ENCODE data around the gene FATE1.

Gene FATE1

DNA sequence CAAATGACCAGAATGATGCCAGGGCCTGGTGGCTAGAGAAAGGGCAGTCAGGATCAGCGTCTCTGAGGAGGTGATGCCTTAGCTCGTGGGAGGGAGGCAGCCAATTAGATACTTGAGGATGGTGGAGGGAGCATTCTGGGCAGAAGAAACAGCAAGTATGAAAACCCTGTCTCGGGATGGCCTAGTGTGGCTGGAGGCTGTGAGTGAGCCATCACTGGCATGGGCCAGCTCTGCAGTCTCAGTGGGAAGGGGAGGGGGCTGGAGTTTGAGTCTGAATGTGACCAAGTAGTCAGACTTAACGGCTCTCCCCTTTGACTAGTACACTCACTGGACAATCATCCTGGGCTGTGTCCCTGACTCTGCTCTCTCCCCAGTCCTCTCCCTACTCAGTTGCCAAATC, 25.8 kb downstream of the FATE1 start:
- no peak for DNase-seq (ENCODE audit: extremely low read depth in 1 of 2, low read depth in 1 of 2)

DNA sequence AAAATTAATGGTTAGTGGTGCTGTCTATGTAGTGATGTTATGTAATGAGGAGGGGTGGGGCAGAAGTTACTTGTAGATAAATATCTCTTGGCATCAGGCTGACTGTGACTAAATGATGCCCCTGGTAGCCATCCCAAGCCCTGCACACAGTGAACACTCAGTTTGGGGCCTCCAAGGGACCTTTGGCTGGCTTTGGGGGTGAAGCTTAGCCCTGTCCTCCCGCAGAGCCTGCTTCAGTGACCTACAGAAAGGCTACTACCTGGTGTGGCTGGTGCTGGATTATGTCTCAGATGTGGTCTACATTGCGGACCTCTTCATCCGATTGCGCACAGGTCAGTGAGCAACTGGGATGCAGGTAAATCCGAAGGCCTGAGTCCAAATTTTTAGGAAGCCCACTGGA, 26.5 kb downstream of the FATE1 start:
- DNase-seq (ENCODE audit: extremely low read depth in 1 of 2, low read depth in 1 of 2) = no peak

DNA sequence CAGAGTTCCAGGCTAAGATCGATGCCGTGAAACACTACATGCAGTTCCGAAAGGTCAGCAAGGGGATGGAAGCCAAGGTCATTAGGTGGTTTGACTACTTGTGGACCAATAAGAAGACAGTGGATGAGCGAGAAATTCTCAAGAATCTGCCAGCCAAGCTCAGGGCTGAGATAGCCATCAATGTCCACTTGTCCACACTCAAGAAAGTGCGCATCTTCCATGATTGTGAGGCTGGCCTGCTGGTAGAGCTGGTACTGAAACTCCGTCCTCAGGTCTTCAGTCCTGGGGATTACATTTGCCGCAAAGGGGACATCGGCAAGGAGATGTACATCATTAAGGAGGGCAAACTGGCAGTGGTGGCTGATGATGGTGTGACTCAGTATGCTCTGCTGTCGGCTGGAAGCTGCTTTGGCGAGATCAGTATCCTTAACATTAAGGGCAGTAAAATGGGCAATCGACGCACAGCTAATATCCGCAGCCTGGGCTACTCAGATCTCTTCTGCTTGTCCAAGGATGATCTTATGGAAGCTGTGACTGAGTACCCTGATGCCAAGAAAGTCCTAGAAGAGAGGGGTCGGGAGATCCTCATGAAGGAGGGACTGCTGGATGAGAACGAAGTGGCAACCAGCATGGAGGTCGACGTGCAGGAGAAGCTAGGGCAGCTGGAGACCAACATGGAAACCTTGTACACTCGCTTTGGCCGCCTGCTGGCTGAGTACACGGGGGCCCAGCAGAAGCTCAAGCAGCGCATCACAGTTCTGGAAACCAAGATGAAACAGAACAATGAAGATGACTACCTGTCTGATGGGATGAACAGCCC, 28.0 kb downstream of the FATE1 start:
- DNase-seq (ENCODE audit: extremely low read depth in 1 of 2, low read depth in 1 of 2) = no peak

DNA sequence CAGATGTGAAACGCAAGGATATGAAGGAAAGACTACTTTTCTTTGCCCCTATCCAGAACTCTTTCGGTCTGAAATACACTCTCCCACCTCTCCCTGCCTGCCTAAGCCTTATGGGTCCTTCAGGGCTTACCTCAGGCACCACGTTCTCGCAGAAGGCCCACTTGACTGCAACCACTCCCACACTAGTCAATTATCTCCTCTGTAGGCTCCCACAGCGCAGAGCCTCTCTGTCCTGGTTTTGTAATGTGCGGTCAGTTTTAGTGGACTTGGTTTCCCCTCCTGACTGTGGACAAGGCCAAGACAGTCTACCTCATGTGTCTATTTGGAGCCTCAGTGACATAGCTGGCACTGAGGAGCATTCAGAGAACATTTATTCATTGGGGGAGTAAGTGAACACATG, 29.8 kb downstream of the FATE1 start:
- DNase-seq (ENCODE audit: extremely low read depth in 1 of 2, low read depth in 1 of 2) = no peak

- no peak for DNase-seq (ENCODE audit: extremely low read depth in 1 of 2, low read depth in 1 of 2)
Observed at GRCh38 chrX:151746502-151746901, 30.7 kb downstream of the FATE1 start.

- no peak for DNase-seq (ENCODE audit: extremely low read depth in 1 of 2, low read depth in 1 of 2)
Observed at GRCh38 chrX:151750511-151750910, 34.7 kb downstream of the FATE1 start.

DNA sequence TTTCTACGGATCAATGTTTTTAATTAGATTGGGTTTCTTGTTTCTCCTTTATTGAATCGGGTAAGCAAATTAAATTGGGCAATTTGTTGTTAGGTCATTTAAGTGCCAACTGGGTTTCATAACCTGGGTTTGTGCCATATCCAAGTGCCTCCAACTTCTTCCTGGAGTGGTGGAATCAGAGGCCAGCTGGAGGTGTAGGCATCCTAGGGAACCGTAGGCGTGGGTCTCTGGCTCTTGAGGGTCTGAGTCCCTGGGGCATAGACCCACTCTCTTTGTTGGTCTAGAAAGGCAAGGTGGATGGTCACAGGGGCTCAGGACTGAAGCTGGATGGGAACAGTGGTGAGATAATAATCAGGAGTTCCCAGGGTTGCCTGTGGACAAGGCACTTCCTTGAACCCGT, 37.0 kb downstream of the FATE1 start:
- no peak for DNase-seq (ENCODE audit: extremely low read depth in 1 of 2, low read depth in 1 of 2)

DNA sequence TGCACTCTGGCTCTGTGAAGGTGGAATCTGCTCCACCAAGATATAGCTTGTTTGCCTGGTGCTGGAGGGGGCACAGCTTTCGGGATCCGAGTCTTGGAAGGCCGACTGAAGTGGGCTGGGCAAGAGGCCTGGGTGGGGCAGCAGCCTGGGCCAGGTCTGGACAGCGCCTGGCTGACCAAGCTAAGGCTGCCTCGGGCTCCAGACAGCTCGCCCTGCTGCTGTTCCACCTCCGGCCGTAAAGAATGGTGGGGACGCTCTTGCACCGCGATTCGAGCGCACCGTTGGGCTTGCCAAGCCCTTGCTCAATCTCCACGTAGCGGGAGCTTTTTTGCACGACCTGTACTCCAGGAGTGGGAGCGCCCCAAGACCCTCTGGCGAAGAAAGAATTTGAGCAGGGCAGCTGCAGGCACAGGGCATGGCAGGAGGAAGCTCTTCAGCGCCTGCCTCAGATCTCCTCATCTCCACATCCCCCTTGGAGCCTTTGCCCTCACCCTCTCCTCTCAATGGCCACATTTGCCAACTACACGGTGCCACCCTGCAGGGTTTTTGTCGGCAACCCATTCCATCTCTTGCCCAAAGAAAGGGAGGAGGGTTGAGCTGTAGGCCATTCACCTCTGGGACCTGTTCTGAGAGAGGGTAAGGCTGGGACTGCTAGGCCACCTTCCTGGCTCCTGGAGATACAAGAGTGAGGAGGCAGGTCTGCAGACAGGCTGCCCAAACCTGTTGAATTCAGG, 37.6 kb downstream of the FATE1 start:
- no peak for DNase-seq (ENCODE audit: extremely low read depth in 1 of 2, low read depth in 1 of 2)

GRCh38 chrX:151754047-151754429, 38.2 kb downstream of the FATE1 start:
- no peak for DNase-seq (ENCODE audit: extremely low read depth in 1 of 2, low read depth in 1 of 2)

DNA sequence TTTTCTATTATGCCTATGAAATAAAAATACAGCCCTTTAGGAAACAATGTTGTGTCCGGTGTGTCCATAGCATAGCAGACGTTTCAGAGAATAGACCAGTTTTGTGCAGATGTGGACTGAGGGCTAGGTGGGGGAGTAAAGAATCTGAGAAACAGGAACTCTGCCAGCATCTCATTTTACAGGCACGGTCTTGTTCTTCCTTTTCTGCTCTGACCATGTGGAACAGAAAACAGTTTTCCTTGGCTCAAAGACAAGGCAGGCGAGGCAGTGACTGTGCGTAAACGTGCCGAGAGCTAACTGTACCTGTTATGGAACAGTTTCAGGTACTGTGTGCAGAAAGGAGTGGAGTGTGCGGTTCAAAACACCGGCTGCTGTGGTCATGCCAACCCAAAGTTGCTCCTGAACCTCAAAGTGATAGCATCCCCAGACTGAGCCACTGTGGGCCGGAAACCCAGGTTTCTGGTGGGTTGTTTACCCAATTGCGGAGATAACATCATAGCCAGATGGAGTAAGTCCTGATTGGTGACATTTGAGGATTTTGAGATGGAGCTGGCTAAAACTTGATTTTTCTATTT, 38.9 kb downstream of the FATE1 start:
- DNase-seq (ENCODE audit: extremely low read depth in 1 of 2, low read depth in 1 of 2) = no peak

DNA sequence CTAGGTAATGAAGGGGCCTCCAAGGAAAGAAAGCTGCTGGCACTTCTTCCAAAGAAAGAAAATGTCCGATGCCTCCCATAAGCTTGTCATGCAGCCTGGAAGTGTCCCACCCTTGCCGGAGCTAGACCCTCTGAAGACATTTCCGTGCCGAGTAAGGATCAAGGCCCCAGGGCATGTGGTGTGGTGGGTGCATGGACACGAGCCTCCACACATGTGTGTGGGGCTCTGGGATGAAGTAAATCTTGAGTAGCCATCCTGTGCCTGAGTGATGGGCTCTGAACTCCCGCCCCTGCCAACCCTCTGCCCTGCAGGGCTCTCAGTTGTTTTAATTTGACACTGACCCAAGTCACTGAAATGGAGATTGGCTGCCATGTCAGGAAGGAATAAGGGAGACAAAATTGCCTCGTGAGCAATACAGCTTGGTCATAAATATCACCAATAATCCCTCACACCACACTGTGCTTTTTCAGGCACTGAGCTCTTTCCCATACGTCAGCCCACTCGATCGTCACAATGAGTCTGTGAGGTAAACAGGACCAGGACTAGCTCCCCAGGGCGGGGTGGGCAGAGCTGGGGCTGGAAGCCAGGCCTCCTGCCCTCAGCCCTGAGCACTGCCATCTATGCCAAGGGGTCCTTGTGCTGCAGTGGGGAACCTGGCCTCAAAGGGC, 43.3 kb downstream of the FATE1 start:
- DNase-seq (ENCODE audit: extremely low read depth in 1 of 2, low read depth in 1 of 2) = no peak

DNA sequence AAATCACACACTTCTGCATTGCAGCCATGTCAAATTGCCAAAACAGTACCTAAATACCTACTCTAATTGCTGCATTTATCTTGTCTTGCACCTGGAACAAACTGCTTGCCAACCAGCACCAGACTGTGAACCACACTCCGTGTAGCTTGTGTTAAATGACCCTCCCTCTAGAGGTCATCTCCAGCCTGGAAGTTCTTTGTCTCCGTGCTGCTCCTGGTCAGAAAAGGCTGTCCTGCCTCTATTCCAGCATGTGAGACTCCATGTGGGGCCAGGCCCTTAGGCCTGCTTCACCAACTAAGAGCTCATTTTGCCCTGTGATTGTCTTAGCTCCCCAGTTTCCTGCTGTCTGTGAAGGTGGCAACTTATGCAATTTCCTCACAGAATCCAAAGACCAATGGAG, 47.0 kb downstream of the FATE1 start:
- no peak for DNase-seq (ENCODE audit: extremely low read depth in 1 of 2, low read depth in 1 of 2)

- no peak for DNase-seq (ENCODE audit: extremely low read depth in 1 of 2, low read depth in 1 of 2)
Observed at GRCh38 chrX:151763711-151764110, 47.9 kb downstream of the FATE1 start.

DNA sequence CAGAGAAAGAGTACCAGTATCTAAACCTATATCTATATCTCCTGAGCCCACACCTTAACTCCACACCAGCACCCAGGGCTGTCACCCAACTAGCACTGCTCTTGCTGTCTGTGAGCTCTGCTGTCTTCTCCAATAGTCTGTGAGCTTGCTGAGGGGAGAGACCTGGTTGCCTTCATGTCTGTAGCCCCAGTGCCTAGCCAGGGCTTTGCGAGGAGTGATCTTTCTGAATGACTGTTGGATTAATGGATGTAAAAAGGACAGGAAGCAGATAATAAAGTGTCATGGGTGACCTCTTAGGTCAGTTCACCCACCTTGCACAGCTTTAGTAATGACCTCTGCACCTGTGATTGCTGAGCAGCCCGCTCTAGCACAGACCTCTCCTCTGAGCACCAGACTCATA, 49.2 kb downstream of the FATE1 start:
- DNase-seq (ENCODE audit: extremely low read depth in 1 of 2, low read depth in 1 of 2) = no peak

DNA sequence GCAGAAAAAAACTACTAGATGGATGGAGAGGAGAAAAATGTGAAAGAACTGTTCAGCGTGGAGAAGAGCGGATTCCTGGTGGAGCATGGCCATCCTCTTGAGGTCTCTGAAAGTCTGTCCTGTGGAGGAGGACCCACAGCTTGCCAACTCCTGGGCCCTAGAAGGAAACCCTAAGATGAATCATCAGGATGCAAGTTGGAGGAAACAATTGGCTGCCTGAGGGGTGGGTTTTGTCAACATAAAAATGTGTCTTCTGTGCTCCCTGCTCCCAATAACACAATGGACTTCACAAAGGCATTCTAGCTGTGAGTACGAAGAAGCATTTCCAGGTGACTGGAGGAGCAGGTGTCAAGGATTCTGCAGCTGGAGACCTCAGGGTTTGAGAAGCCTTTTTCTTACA, 55.9 kb downstream of the FATE1 start:
- no peak for DNase-seq (ENCODE audit: extremely low read depth in 1 of 2, low read depth in 1 of 2)

All from stimulated activated CD8-positive, alpha-beta memory T cell treated with anti-CD3 and anti-CD28 coated beads, Interleukin-7, amount 100 ng/mL, for 48 hours (primary cell).